Kidney tubule cell (primary cell): ENCODE results near the gene UBALD2.

Source experiments
- DNase-seq: peaks from one replicate; pipeline ENCODE4 v3.0.0-alpha.2; 2018; ENCODE audit warnings: low spot score

The UBALD2 gene

GRCh38 chr17:76318586-76318985 lies 53.4 kb downstream of the UBALD2 start:
- DNase-seq = no peak
